Caco-2 (cell line): ENCODE measurements around the gene SCO1. TPM values are rescaled to one million over a fixed set of nuclear protein-coding genes. Genes with fewer than 3 reads are reported as not detected.

Source experiments
- BruUV-seq: library from RNA; stranded (reverse); fragments of 400-500 nt; replicated peaks from 2 replicates; lab custom pipeline; 2021; lab: Mats Ljungman, UMichigan
- CTCF ChIA-PET: fragments of 300-600 bp; sonication (Branson Sonifier 250); formaldehyde crosslinking; loops from one replicate; lab custom pipeline; 2022; ENCODE audit warnings: antibody characterized with exemption; lab: Charles Lee
- POLR2A ChIA-PET: fragments of 300-600 bp; sonication (Branson Sonifier 250); formaldehyde crosslinking; loops from one replicate; lab custom pipeline; 2022; ENCODE audit warnings: antibody characterized with exemption; lab: Charles Lee
- DNase-seq, 2 experiments: peaks; one replicate each; pipeline versions ENCODE4 v3.0.0 to v3.0.0-alpha.2; 2020 to 2022
- H3K27me3 ChIP-seq: replicated peaks from 2 replicates; pipeline ENCODE4 v1.6.0; 2011; ENCODE audit warnings: low read length; ENCODE audit not compliant: control insufficient read depth, insufficient read depth
- H3K36me3 ChIP-seq: 2 replicates; pipeline ENCODE4 v1.5.1; 2011; ENCODE audit warnings: low read length; ENCODE audit not compliant: control insufficient read depth, insufficient read depth
- H3K4me1 ChIP-seq: fragments of 250-450 bp; sonication (Bioruptor Pico); 2 replicates; pipeline ENCODE4 v1.5.1; 2020; ENCODE audit warnings: mild to moderate bottlenecking
- H3K4me3 ChIP-seq: 2 replicates; pipeline ENCODE4 v1.5.1; 2011; ENCODE audit warnings: low read depth, mild to moderate bottlenecking, control low read depth, low read length
- H3K9me3 ChIP-seq: fragments of 250-450 bp; sonication (Bioruptor Pico); 2 replicates; pipeline ENCODE4 v1.5.1; 2020; ENCODE audit warnings: mild to moderate bottlenecking, moderate library complexity
- H3K27ac Mint-ChIP-seq: one replicate; pipeline ENCODE4 v1.8.0; 2022; ENCODE audit warnings: mixed read lengths; ENCODE audit not compliant: unreplicated experiment
- H3K27me3 Mint-ChIP-seq: one replicate; pipeline ENCODE4 v1.8.0; 2022; ENCODE audit warnings: mixed read lengths; ENCODE audit not compliant: insufficient read depth, unreplicated experiment
- H3K36me3 Mint-ChIP-seq: one replicate; pipeline ENCODE4 v1.8.0; 2022; ENCODE audit warnings: mild to moderate bottlenecking, mixed read lengths; ENCODE audit not compliant: insufficient read depth, unreplicated experiment
- H3K4me1 Mint-ChIP-seq: one replicate; pipeline ENCODE4 v1.8.0; 2022; ENCODE audit warnings: low read depth, mixed read lengths; ENCODE audit not compliant: unreplicated experiment
- H3K4me3 Mint-ChIP-seq: one replicate; pipeline ENCODE4 v1.8.0; 2022; ENCODE audit warnings: mild to moderate bottlenecking, moderate library complexity, mixed read lengths; ENCODE audit not compliant: unreplicated experiment
- H3K9me3 Mint-ChIP-seq: one replicate; pipeline ENCODE4 v1.8.0; 2022; ENCODE audit warnings: mixed read lengths; ENCODE audit not compliant: unreplicated experiment
- intact Hi-C: fragments of 100-400 bp; cut with micrococcal nuclease; formaldehyde crosslinking; loops from one replicate; pipeline ENCODE4 v1.10.0; 2022; ENCODE audit not compliant: unreplicated experiment
- total RNA-seq: library from RNA; stranded (reverse); gene quantifications from 2 replicates; pipeline ENCODE4 v1.2.3, GENCODE V29; 2022
- TF ChIP-seq, protein P1 (sequence below), 2 experiments: fragments of 200-600 bp in 1 of 2; IDR thresholded peaks; 1 replicate in 1 of 2; 2 replicates in 1 of 2; pipeline versions ENCODE4 v1.5.1 to v1.8.0; 2011 to 2022; ENCODE audit warnings: antibody characterized with exemption in 1 of 2, control low read depth in 1 of 2, inconsistent platforms in 1 of 2, low read depth in 1 of 2, low read length in 1 of 2, mild to moderate bottlenecking in 1 of 2, moderate library complexity in 1 of 2; ENCODE audit not compliant: insufficient read depth in 1 of 2, severe bottlenecking in 1 of 2, unreplicated experiment in 1 of 2

SCO1 gene
- total RNA-seq, 1 experiment from 2014 or later = 26.3 TPM

DNA sequence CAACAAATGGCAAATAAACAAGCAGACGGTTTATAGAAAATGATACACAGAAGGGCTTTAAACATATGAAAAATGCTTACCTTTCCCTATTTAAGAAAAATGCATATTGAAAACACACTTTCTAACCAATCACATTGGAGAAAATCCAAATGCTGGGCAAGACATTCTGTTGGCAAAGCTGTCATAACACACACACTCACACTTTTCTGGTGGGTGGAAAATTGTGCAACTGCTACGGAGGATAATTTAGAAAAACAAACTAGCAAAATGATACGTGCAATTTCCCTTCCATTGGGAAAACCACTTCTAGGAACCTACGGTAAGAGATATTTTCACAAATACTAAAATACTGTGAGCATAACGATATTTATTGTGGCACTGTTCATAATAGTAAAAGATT lies 30.4 kb downstream of the SCO1 start:
- H3K4me1 Mint-ChIP-seq = no peaks in the 10 kb centered on the region
- H3K27ac Mint-ChIP-seq = no peak overlapping the region
- H3K9me3 Mint-ChIP-seq = no peaks in the 10 kb centered on the region
- H3K36me3 ChIP-seq = no peaks in the 10 kb centered on the region
- H3K36me3 Mint-ChIP-seq = no peaks in the 10 kb centered on the region
- no peaks in the 10 kb centered on the region for H3K27me3 Mint-ChIP-seq
- no TSS peak for BruUV-seq
- DNase-seq = no peak
- H3K4me3 Mint-ChIP-seq = no peak overlapping the region
- ChIA-PET POLR2A (no interaction called here), CTCF (no interaction called here)
- intact Hi-C loops = no loop called here
- TF ChIP-seq, protein P1, sequence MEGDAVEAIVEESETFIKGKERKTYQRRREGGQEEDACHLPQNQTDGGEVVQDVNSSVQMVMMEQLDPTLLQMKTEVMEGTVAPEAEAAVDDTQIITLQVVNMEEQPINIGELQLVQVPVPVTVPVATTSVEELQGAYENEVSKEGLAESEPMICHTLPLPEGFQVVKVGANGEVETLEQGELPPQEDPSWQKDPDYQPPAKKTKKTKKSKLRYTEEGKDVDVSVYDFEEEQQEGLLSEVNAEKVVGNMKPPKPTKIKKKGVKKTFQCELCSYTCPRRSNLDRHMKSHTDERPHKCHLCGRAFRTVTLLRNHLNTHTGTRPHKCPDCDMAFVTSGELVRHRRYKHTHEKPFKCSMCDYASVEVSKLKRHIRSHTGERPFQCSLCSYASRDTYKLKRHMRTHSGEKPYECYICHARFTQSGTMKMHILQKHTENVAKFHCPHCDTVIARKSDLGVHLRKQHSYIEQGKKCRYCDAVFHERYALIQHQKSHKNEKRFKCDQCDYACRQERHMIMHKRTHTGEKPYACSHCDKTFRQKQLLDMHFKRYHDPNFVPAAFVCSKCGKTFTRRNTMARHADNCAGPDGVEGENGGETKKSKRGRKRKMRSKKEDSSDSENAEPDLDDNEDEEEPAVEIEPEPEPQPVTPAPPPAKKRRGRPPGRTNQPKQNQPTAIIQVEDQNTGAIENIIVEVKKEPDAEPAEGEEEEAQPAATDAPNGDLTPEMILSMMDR (IDR thresholded peaks at IDR 0.05; ENCODE audit: insufficient read depth in 1 of 2, low read depth in 1 of 2, low read length in 1 of 2, severe bottlenecking in 1 of 2, unreplicated experiment in 1 of 2) = no peak
- no peaks in the 10 kb centered on the region for H3K27me3 ChIP-seq
- no peak overlapping the region for H3K4me3 ChIP-seq
- H3K9me3 ChIP-seq = no peaks in the 10 kb centered on the region
- no peaks in the 10 kb centered on the region for H3K4me1 ChIP-seq

DNA sequence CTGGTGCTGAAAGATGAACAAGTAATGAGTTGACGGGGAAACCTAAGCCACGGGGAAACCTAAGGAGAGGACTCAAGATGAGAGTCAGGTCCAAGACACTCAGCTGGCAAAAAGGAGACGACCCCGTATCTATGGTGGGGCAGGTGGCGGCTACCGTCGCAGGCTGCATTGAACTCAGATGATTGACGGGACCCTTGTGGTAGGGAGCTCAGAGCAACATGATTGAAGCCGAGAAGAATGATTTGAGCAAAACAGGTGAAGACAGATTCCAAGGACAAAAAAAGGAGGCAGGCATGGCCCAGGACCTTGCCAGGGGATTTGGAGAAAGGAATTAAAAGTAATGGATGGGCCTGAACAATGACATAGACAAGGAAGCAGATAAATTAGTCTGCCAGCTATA lies 32.8 kb downstream of the SCO1 start:
- Mint-ChIP-seq H3K4me3 (no peak overlapping the region), H3K27me3 (no peaks in the 10 kb centered on the region), H3K4me1 (no peaks in the 10 kb centered on the region), H3K27ac (no peak overlapping the region), H3K36me3 (no peaks in the 10 kb centered on the region), H3K9me3 (no peaks in the 10 kb centered on the region)
- H3K9me3 ChIP-seq = no peaks in the 10 kb centered on the region
- intact Hi-C loops = no loop called here
- TF ChIP-seq, protein P1 (IDR thresholded peaks at IDR 0.05; ENCODE audit: insufficient read depth in 1 of 2, low read depth in 1 of 2, low read length in 1 of 2, severe bottlenecking in 1 of 2, unreplicated experiment in 1 of 2) = no peak
- no peaks in the 10 kb centered on the region for H3K4me1 ChIP-seq
- H3K27me3 ChIP-seq = no peaks in the 10 kb centered on the region
- no TSS peak for BruUV-seq
- no peak for DNase-seq
- no peak overlapping the region for H3K4me3 ChIP-seq
- POLR2A ChIA-PET = no interaction called here
- CTCF ChIA-PET = interaction anchor here (0.6 kb wide), 1 partner anchor 38 kb away, joined by 3 read pairs; no protein-coding TSS in a partner anchor
- no peaks in the 10 kb centered on the region for H3K36me3 ChIP-seq

DNA sequence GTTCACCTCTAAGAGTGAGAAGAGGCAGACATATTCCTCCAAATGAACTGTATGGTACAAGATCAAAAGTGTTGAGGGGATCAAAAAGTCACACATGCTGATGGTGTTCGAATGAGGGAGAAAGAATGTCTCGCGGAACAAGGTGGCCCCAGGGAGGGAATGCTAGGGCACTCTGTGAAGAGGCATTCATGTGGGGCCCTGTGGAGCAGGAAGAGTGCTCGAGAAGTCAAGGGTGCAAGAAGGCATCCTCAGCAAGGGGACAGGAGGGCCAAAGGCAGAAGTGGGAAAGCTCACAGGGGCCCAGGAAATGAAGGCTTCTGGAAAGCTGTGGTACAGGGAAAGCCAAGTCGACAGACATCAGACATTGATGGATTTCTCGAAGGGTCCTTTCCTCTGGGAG lies 34.1 kb downstream of the SCO1 start:
- no peaks in the 10 kb centered on the region for H3K9me3 ChIP-seq
- H3K27me3 ChIP-seq = no peaks in the 10 kb centered on the region
- BruUV-seq = no TSS peak
- H3K27ac Mint-ChIP-seq = no peak overlapping the region
- no peak for DNase-seq
- H3K4me3 ChIP-seq = no peak overlapping the region
- no peak overlapping the region for H3K4me3 Mint-ChIP-seq
- no peaks in the 10 kb centered on the region for H3K4me1 Mint-ChIP-seq
- ChIA-PET POLR2A (no interaction called here), CTCF (no interaction called here)
- no peaks in the 10 kb centered on the region for H3K27me3 Mint-ChIP-seq
- no peaks in the 10 kb centered on the region for H3K36me3 Mint-ChIP-seq
- H3K36me3 ChIP-seq = no peaks in the 10 kb centered on the region
- H3K9me3 Mint-ChIP-seq = no peaks in the 10 kb centered on the region
- TF ChIP-seq, protein P1 (IDR thresholded peaks at IDR 0.05; ENCODE audit: insufficient read depth in 1 of 2, low read depth in 1 of 2, low read length in 1 of 2, severe bottlenecking in 1 of 2, unreplicated experiment in 1 of 2) = no peak
- intact Hi-C loops = no loop called here
- H3K4me1 ChIP-seq = no peaks in the 10 kb centered on the region
